NCI-H748 (cell line): ENCODE measurements around the gene SERPINA1.
"Not testable (repeated sequence)": the region's sequence is repeated elsewhere in the genome, so short reads cannot be mapped to it uniquely, and the experiment has no call there.

Experiments used
- DNase-seq: peaks from one replicate; lab custom pipeline; 2025; ENCODE audit not compliant: unreplicated experiment; lab: John Stamatoyannopoulos, UW

The SERPINA1 gene

DNA sequence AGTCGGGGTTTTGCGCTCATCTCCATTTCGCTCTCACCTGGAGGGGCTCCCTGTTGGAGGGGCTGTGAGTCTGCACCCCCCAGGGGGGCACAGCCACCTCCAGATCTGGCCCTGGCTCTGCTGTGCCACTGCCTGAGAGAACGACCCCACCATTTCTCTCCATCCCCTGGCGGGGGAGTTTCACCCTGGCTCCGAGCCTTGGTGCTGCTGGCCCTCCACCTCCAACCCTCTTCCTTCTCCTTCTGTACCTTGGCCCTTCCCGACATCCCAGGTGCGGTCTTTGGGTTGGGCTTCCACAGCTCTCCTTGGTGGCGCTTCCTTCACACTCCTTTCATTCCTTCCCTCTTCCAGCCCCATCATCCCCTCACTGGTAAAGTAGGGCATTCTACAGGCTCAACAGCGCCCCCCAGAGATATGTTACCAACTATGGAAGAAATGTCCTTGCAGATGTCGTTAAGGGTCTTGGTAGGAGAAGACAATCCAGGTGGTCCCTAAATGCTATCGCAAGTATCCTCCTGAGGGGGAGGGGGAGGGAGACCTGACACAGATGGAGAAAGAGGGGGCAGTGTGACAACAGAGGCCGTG, 16.3 kb downstream of the SERPINA1 start:
- peak; percentile 18 for DNase-seq

DNA sequence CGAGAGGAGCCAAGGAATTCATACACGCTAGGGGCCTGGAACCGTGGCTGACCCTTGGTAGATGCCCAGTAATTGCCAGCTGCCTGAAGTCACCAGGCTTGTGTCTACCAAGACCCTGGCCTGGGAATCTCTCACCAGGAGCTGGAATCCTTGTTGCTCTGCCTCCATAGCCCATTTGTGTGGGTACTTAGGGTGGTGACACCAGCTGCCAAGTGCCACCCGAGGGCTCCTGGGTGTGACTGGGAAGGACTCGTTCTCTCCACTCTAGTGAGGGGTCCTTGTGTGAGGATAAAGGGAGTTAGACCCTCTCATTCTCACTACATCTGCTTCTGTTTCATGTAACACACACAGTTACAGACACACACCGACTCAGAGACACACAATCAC, 17.9 kb downstream of the SERPINA1 start:
- DNase-seq, result no peak

- DNase-seq, result not testable (repeated sequence)
These were observed 18.5 kb downstream of the SERPINA1 start for GRCh38 chr14:94369766-94370523.

DNA sequence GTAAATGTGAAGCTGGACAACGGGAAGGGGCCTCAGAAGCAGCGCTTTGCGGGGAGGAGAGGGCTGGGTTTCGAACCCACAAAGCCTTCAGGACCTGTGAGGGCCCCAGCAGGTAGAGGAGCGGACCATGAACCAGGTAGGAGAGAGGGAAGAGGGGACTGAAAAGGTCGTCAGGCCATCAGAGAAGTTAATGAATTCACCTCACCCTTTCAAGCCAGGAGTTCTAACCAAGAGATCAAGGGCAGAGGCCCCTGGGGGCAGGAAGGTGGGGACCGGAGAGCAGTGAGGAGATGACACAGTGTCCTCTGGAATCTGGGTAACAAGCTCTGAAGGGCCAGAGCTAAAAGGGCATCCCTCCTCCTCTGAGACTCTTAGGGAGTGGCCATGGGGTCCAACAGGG, 19.4 kb downstream of the SERPINA1 start:
- no peak for DNase-seq

DNA sequence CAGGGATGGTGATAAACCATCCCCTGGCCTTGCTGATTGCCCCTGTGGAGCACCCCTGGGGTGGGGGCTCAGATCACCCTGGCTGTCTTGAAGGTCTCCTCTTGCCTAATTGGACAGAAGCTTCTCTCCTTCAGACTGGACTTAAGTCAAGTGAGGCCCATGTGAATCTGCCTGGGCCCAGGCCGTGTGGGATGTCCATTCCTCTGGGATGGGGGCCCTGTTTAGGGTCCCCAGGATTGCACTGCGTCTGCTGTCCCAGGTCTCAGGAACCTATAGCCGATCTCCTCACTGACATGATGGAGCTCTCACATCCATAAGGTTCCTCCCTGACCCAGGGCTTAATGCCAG, 20.2 kb downstream of the SERPINA1 start:
- DNase-seq, result no peak

GRCh38 chr14:94367347-94368242, 20.8 kb downstream of the SERPINA1 start:
- no peak for DNase-seq

GRCh38 chr14:94366146-94366915, 22.1 kb downstream of the SERPINA1 start, which contains the start of gene SERPINA2:
TSS of gene SERPINA2 (minus strand) at chr14:94366698.
- DNase-seq, result no peak

DNA sequence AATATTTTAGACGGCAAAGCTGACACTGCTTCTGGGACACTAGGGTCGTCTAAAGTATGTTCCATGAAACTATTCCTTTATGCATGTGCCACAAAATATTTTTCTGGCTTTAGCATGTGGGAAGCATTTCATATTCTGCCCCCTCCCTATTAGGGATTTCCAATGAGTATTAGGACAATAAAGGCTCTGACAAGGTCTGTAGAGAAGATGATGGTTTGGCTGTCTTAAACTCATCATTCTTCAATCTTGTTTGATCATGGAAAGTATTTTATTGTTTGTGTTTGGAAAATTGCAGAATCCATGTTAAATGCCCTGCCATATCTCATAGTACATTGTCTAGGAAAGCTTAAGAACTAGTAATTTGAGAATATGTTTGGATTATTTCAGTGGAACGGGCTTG, 22.8 kb downstream of the SERPINA1 start:
- no peak for DNase-seq

DNA sequence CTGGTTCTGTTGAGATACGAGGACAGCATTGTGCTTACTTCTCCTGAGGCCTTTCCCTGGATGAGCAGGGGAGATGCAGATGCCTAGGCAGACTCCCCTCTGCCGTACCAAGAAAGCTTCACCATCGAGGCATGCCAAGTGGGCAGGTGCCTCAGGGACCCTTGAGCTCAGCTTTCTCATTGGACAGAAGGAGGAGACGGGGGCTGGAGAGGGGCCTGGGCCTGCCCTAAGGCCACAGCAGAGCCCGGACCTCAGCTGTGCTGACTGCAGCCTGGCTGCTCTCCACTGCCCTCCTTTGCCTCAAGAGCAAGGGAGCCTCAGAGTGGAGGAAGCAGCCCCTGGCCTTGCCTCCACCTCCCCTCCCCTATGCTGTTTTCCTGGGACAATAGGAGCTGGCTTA, 23.4 kb downstream of the SERPINA1 start:
- no peak for DNase-seq

DNA sequence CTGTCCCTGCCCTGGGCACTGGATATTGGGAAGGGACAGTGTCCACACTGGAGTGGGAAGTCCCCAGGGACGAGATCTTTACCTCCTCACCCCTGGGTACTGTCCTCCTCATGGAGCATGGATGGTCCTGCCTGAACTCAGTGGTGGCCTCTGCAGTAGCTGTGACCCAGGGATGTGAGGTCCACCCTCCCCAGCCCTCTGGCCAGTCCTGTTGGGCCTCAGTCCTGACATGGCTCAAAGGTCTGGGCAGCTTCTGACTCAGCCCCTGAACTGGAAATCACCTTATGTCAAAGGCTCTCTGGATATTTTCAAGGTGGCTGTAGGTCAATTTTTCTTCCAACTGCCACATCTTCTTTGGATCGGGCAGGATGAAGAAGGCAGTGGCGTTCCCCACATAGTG, 24.4 kb downstream of the SERPINA1 start:
- no peak for DNase-seq

GRCh38 chr14:94363151-94363624, 25.2 kb downstream of the SERPINA1 start:
- no peak for DNase-seq

DNA sequence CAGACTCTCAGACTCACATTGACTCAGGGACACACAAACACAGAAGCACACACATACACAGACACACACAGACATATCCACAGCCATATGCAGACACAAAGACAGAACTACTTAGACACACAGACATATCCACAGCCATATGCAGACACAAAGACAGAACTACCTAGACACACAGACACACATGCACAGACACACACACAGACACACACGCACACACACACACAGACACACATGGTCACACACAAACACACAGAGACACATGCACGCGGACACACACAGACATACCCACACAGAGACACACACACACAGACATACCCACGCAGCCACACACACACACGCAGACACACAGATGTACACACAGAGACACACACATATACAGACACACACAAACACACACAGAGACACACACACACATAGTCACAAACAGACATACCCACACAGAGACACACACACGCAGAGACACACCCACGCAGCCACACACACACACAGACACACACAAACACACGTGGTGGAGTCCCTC, 25.7 kb downstream of the SERPINA1 start:
- no peak for DNase-seq

GRCh38 chr14:94361682-94362081, 26.7 kb downstream of the SERPINA1 start:
- no peak for DNase-seq

DNA sequence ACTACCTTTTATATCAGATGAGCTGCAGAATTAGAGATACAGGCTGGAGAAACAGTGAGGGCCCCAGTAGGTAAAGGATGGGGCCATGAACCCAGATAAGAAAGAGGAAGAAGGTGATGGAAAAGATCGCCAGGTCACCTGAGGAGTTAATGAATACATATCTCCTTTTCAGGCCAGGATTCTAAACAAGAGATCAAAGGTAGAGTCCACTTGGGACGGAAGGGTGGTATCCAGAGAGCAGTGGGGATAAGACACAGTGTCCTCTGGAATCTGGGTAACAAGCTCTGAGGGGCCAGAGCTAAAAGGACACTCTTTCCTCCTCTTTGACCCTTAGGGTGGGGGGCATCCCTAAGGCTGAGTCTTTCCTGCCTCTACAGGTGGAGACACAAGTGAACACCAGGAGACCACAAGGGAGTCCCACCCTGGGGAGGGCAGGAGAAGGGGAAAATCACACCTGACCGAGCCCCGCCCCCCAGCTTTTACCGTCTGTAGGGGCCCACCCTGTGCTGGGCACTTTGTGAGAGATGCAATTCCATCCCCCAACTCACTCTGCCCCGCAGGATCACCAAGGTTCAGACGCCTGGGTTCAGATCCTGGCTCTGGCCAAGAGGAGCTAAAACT, 27.3 kb downstream of the SERPINA1 start:
- no peak for DNase-seq

DNA sequence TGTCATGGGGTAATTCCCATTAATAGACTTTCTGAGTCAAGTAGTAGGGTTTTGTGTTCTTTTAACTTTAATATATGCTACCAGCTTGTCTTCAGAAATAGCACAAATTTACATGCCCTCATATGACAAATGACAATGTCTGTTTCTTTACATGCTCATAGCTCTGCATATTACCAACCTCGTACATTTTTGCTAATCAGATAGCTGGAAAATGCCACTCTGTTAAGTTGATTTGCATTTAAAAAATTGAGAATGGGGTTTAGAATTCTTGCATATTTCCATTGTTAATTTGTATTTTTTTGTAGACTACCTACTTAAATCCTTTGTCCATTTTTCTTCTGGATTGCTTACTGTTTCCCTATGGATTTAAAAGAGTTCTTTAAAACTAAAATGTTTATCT, 31.2 kb downstream of the SERPINA1 start:
- no peak for DNase-seq

- no peak for DNase-seq
These were observed 31.9 kb downstream of the SERPINA1 start for GRCh38 chr14:94356379-94357056.

GRCh38 chr14:94355191-94355794, 33.1 kb downstream of the SERPINA1 start:
- peak; percentile 32 for DNase-seq

- no peak for DNase-seq
These were observed 33.7 kb downstream of the SERPINA1 start for GRCh38 chr14:94354638-94355185.

- DNase-seq, result not testable (repeated sequence)
These were observed 34.2 kb downstream of the SERPINA1 start for GRCh38 chr14:94354190-94354589.
